Karpas-422 (cell line): Measurements from ENCODE around the gene MAGEA12. TPM values are rescaled to one million over a fixed set of nuclear protein-coding genes. Genes with fewer than 3 reads are reported as not detected.
"Not testable (repeated sequence)": the region's sequence is repeated elsewhere in the genome, so short reads cannot be mapped to it uniquely, and the experiment has no call there.

Experiments
- DNase-seq: peaks from one replicate; pipeline ENCODE4 v3.0.0-alpha.2; 2015
- H2AFZ ChIP-seq: fragments of 200-600 bp; sonication (generic); 2 replicates; pipeline ENCODE4 v1.6.1; 2014; ENCODE audit warnings: antibody characterized with exemption, low read length, mixed read lengths
- H3K27ac ChIP-seq: fragments of 200-600 bp; sonication (generic); 2 replicates; pipeline ENCODE4 v1.5.1; 2014; ENCODE audit warnings: mild to moderate bottlenecking, low read length, moderate library complexity
- H3K27me3 ChIP-seq: fragments of 200-600 bp; sonication (generic); 2 replicates; pipeline ENCODE4 v1.6.1; 2014; ENCODE audit warnings: low read length, mixed read lengths
- H3K36me3 ChIP-seq: fragments of 200-600 bp; sonication (generic); 2 replicates; pipeline ENCODE4 v1.6.1; 2014; ENCODE audit warnings: low read length, mixed read lengths; ENCODE audit not compliant: insufficient read depth
- H3K4me1 ChIP-seq: fragments of 200-600 bp; sonication (generic); 2 replicates; pipeline ENCODE4 v1.6.1; 2014; ENCODE audit warnings: mild to moderate bottlenecking, low read length, mixed read lengths
- H3K4me2 ChIP-seq: fragments of 200-600 bp; sonication (generic); 2 replicates; pipeline ENCODE4 v1.6.1; 2014; ENCODE audit warnings: low read length, low read depth, mild to moderate bottlenecking; ENCODE audit not compliant: poor library complexity, severe bottlenecking
- H3K4me3 ChIP-seq: fragments of 200-600 bp; sonication (generic); 2 replicates; pipeline ENCODE4 v1.5.1; 2014; ENCODE audit warnings: mild to moderate bottlenecking, antibody characterized with exemption, low read length, mixed read lengths
- H3K79me2 ChIP-seq: fragments of 200-600 bp; sonication (generic); 2 replicates; pipeline ENCODE4 v1.6.1; 2014; ENCODE audit warnings: mild to moderate bottlenecking, low read length, mixed read lengths
- H3K9ac ChIP-seq: fragments of 200-600 bp; sonication (generic); 2 replicates; pipeline ENCODE4 v1.6.0; 2014; ENCODE audit warnings: low read length
- H3K9me2 ChIP-seq: fragments of 200-600 bp; sonication (generic), shearing (Covaris generic); replicated peaks from 2 replicates; pipeline ENCODE4 v1.6.0; 2014; ENCODE audit warnings: mild to moderate bottlenecking, low read length, moderate library complexity; ENCODE audit not compliant: insufficient read depth
- H3K9me3 ChIP-seq: fragments of 300-700, 200-600 bp; sonication (generic); 2 replicates; pipeline ENCODE4 v1.6.1; 2014; ENCODE audit warnings: low read length, mixed read lengths
- H4K20me1 ChIP-seq: fragments of 200-600 bp; sonication (generic); 2 replicates; pipeline ENCODE4 v1.6.1; 2014; ENCODE audit warnings: mild to moderate bottlenecking, antibody characterized with exemption, low read length, low read depth; ENCODE audit not compliant: insufficient read depth
- total RNA-seq: library from RNA; depleted of rRNA; stranded (reverse); fragments of >200 nt; shearing (Covaris generic); gene quantifications from 2 replicates; pipeline ENCODE4 v1.2.3, GENCODE V29; 2014; ENCODE audit warnings: low replicate concordance; rRNA removed

Gene MAGEA12
- total RNA-seq, 1 experiment from 2014 or later = not detected

GRCh38 chrX:152758918-152759317 is 25.4 kb downstream of the MAGEA12 start, which contains the start of gene CSAG3:
Gene CSAG3 (plus strand): TSS chrX:152759218.
- H3K36me3 ChIP-seq, H3K9ac ChIP-seq, H3K4me1 ChIP-seq, H3K27ac ChIP-seq, DNase-seq, H3K27me3 ChIP-seq, H3K9me2 ChIP-seq, H3K9me3 ChIP-seq, H4K20me1 ChIP-seq, H3K4me2 ChIP-seq, H3K79me2 ChIP-seq, H3K4me3 ChIP-seq, H2AFZ ChIP-seq: not testable (repeated sequence)

DNA sequence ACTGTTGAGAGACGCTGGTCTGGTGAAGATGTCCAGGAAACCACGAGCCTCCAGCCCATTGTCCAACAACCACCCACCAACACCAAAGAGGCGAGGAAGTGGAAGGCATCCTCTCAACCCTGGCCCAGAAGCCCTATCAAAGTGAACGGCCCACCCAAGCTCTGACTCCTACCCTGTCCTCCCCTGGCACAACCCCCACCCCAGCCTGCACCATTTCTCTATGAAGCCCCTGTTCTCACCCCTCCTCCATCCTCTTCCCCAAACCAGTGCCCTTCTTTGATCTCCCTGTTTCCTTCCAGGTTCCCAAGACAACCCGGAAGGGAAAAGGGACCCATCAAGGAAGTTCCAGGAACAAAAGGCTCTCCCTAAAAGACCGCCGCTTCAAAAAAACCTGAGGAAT is 26.0 kb downstream of the MAGEA12 start:
- H4K20me1 ChIP-seq, H3K27me3 ChIP-seq, DNase-seq, H3K9ac ChIP-seq, H3K9me2 ChIP-seq, H2AFZ ChIP-seq, H3K4me1 ChIP-seq, H3K4me2 ChIP-seq, H3K79me2 ChIP-seq, H3K9me3 ChIP-seq, H3K4me3 ChIP-seq, H3K36me3 ChIP-seq, H3K27ac ChIP-seq: not testable (repeated sequence)

- not testable (repeated sequence) for H3K4me3 ChIP-seq, H2AFZ ChIP-seq, H3K36me3 ChIP-seq, H3K4me2 ChIP-seq, H3K79me2 ChIP-seq, H3K9ac ChIP-seq, DNase-seq, H3K27me3 ChIP-seq, H4K20me1 ChIP-seq, H3K9me3 ChIP-seq, H3K9me2 ChIP-seq, H3K4me1 ChIP-seq, H3K27ac ChIP-seq
These were observed 28.0 kb downstream of the MAGEA12 start for GRCh38 chrX:152761582-152761981.

- H3K9me3 ChIP-seq, H3K27me3 ChIP-seq, H3K79me2 ChIP-seq, H3K27ac ChIP-seq, H3K9me2 ChIP-seq, DNase-seq, H3K4me2 ChIP-seq, H2AFZ ChIP-seq, H3K4me1 ChIP-seq, H4K20me1 ChIP-seq, H3K9ac ChIP-seq, H3K36me3 ChIP-seq, H3K4me3 ChIP-seq: not testable (repeated sequence)
These were observed 33.0 kb downstream of the MAGEA12 start for GRCh38 chrX:152766562-152766961.

- not testable (repeated sequence) for H3K9me2 ChIP-seq, H3K79me2 ChIP-seq, DNase-seq, H3K27ac ChIP-seq, H3K4me1 ChIP-seq, H3K36me3 ChIP-seq, H3K4me3 ChIP-seq, H4K20me1 ChIP-seq, H2AFZ ChIP-seq, H3K9me3 ChIP-seq, H3K4me2 ChIP-seq, H3K9ac ChIP-seq, H3K27me3 ChIP-seq
These were observed 36.2 kb downstream of the MAGEA12 start, which contains the start of gene MAGEA6 for GRCh38 chrX:152769549-152770289. Gene MAGEA6 (minus strand): TSS chrX:152769689. CDS start chrX:152767650, 2,039 bp downstream.

DNA sequence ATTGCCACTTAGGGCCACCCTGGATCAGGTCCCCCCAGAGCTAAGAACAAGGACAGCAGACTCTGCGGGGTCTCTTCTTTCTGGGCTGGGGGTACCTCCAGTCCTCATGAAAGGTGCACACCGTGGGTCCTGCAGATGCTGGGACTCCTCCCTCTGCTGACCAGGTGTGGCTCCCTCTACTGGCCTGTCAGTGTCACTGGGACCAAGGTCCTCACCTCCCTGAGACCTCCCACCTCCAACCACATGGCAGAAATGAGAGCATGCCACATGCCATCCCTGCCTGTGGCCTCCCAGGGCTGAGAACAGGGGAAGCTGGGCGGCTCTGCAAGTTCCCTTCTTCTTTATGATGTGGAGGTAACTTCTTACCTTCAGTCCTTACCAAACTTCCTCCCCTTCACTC is 53.5 kb downstream of the MAGEA12 start:
- not testable (repeated sequence) for H3K4me2 ChIP-seq, H3K4me3 ChIP-seq, H3K9ac ChIP-seq, H3K36me3 ChIP-seq, H4K20me1 ChIP-seq, H3K79me2 ChIP-seq, H3K27ac ChIP-seq, DNase-seq, H3K9me2 ChIP-seq, H2AFZ ChIP-seq, H3K27me3 ChIP-seq, H3K4me1 ChIP-seq, H3K9me3 ChIP-seq

Other genes with a start within 250 kb of the MAGEA12 start
- not detected in 2 replicates for gene GABRQ, start 95.9 kb upstream of the MAGEA12 start, total RNA-seq
- not detected in 2 replicates for gene MAGEA3, start 35.0 kb upstream of the MAGEA12 start, total RNA-seq
- not detected in 2 replicates for gene CSAG2, start 24.5 kb upstream of the MAGEA12 start, total RNA-seq
- not detected in 2 replicates for gene MAGEA2B, start 19.1 kb upstream of the MAGEA12 start, total RNA-seq
- gene CSAG1, start within 50 bp of the MAGEA12 start, total RNA-seq = not detected in 2 replicates
- not detected in 2 replicates for gene MAGEA2, start 20.1 kb downstream of the MAGEA12 start, total RNA-seq
- gene CSAG3, start 25.5 kb downstream of the MAGEA12 start, total RNA-seq = not detected in 2 replicates
- 1.6 TPM in 1 of 2 replicates, not detected in the other for gene MAGEA6, start 35.9 kb downstream of the MAGEA12 start, total RNA-seq
- 16.8 and 24.1 TPM in 2 replicates for gene CETN2, start 97.0 kb downstream of the MAGEA12 start, total RNA-seq
- 23.6 and 23.8 TPM in 2 replicates for gene NSDHL, start 97.3 kb downstream of the MAGEA12 start, total RNA-seq
- gene ZNF185, start 164.3 kb downstream of the MAGEA12 start, total RNA-seq = 0.43 and 0.67 TPM in 2 replicates